Activated CD8-positive, alpha-beta memory T cell treated with anti-CD3 and anti-CD28 coated beads, Interleukin-2, amount 10 ng/mL, durations not matched to agents 7 days and 5 days (primary cell): ENCODE measurements around the gene FOXD4L1. TPM values are rescaled to one million over a fixed set of nuclear protein-coding genes. Genes with fewer than 3 reads are reported as not detected.
A peak's percentile ranks its signal among the peaks of the same experiment; 100 is the strongest.
"Not testable (repeated sequence)": the region's sequence is repeated elsewhere in the genome, so short reads cannot be mapped to it uniquely, and the experiment has no call there.

ENCODE experiments used
- ATAC-seq: fragments of 150-1000 bp; cut with Tn5 transposase; one replicate; pipeline ENCODE4 v1.10.0; 2021; ENCODE audit warnings: moderate library complexity
- CTCF ChIA-PET: fragments of 350-600 bp; sonication (Branson Sonifier 250); formaldehyde crosslinking; loops from one replicate; lab custom pipeline; 2021; ENCODE audit warnings: antibody characterized with exemption; lab: Charles Lee
- DNase-seq: peaks from one replicate; pipeline ENCODE4 v3.0.0-alpha.2; 2020
- H3K27ac Mint-ChIP-seq: one replicate; pipeline ENCODE4 v1.8.0; 2021; ENCODE audit warnings: mild to moderate bottlenecking, mixed read lengths
- H3K27me3 Mint-ChIP-seq: one replicate; pipeline ENCODE4 v1.8.0; 2021; ENCODE audit warnings: mixed read lengths
- H3K36me3 Mint-ChIP-seq: one replicate; pipeline ENCODE4 v1.8.0; 2021; ENCODE audit warnings: mild to moderate bottlenecking, mixed read lengths
- H3K4me1 Mint-ChIP-seq: one replicate; pipeline ENCODE4 v1.8.0; 2021; ENCODE audit warnings: mixed read lengths
- H3K4me3 Mint-ChIP-seq: one replicate; pipeline ENCODE4 v1.8.0; 2021; ENCODE audit warnings: mild to moderate bottlenecking, moderate library complexity, mixed read lengths
- H3K9me3 Mint-ChIP-seq: one replicate; pipeline ENCODE4 v1.8.0; 2022; ENCODE audit warnings: low read depth, mixed read lengths
- total RNA-seq, 2 experiments: library from RNA; stranded (reverse); gene quantifications; one replicate each; pipeline ENCODE4 v1.2.3, GENCODE V29; 2021

FOXD4L1 gene
- total RNA-seq, 2 experiments from 2014 or later: 0.23 to 0.47 TPM

DNA sequence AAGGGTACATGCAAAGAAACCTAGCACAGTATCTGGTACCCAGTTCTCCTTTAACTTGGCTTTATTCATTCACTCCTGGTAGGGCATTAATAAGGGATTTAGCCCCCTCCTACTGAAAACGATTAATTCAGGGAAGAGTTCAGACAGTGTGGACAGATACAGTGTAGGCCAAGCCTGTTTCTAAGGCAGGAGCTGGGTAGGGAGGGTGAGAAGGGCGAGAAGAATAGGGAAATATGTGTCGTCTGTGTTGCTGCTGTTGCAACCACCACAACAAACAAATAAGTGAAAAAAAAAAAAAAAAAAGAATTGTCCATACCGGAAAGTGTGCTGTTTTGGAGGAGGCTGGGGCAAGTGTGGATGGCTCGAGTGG is 42.4 kb downstream of the FOXD4L1 start:
- H3K36me3 Mint-ChIP-seq, H3K9me3 Mint-ChIP-seq, H3K27ac Mint-ChIP-seq, CTCF ChIA-PET, H3K4me1 Mint-ChIP-seq, DNase-seq: not testable (repeated sequence)
- peak; percentile 14 for ATAC-seq
- Mint-ChIP-seq H3K4me3 (peak overlapping the region; percentile 75), H3K27me3 (peaks cover 17% of the 10 kb centered on the region)

DNA sequence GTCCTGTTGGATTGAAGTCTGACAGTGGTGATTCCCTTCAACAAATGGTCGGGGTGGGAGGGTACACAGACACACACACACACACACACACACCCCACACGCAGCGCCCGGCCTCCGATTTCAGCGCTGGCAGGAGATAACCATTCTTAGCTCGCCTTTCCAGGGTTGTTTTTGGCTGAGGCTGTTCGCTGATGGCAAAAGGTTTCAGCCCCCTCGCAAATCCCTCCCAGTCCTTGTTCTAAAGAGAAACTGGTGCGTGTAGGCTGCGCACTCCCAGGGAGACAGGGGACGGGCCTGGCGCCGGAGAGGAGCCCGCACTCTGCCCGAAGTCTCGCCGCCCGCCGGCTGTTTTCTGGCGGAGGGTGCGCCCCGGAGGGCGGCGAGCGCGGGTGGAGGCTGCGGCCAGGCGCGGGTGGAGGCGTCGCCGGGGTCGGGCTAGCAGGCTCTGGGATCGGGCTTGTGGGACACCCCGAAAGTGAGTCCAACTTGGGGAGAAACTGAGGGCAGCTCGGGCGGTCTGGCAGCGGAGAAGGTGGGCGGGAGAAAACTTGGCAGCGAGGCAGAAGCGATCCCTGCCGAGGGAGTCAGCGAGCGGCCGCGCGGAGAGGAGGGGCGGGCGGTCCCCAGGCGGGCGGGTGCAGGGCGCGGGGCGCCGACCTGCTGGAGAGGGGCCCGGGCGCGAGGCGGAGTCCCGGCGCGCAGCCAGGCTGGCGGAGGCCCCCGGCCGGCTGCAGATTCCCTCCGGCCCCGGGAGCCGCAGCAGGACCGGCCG is 42.9 kb downstream of the FOXD4L1 start:
- peaks cover 17% of the 10 kb centered on the region for H3K27me3 Mint-ChIP-seq
- H3K27ac Mint-ChIP-seq, CTCF ChIA-PET: not testable (repeated sequence)

DNA sequence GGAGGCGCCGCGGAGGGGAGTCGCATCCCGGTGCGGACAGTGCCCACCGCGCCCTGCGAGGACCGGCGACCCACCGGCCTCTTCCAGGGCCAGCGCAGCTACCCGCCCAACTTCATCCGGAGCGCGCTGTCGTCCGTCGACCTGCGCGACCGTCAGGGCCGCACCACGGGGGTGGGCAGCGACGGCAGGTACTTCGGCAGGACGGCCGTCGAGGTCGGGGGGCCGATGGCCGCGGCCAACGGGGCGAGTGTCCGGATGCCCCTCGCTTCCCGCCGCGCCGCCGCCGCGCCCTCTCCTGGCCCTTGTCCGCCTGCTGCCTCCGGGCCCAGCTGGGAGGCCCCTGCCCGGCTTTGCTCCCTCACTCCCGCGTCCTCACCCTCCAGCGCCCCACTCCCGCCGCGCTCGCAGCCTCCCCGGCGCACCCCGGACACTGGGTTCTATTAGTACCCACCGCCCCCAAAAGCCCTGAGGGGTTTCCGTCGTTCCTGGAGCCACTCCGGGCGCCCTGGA is 43.6 kb downstream of the FOXD4L1 start:
- ATAC-seq: peak; percentile 54
- H3K36me3 Mint-ChIP-seq, CTCF ChIA-PET: not testable (repeated sequence)

More for the DNA sequence above, 42.9 kb downstream of the FOXD4L1 start:
- H3K9me3 Mint-ChIP-seq, H3K36me3 Mint-ChIP-seq, H3K4me1 Mint-ChIP-seq: not testable (repeated sequence)
- peak; percentile 75 for ATAC-seq
- DNase-seq: peak; percentile 39
- peak overlapping the region; percentile 75 for H3K4me3 Mint-ChIP-seq

DNA sequence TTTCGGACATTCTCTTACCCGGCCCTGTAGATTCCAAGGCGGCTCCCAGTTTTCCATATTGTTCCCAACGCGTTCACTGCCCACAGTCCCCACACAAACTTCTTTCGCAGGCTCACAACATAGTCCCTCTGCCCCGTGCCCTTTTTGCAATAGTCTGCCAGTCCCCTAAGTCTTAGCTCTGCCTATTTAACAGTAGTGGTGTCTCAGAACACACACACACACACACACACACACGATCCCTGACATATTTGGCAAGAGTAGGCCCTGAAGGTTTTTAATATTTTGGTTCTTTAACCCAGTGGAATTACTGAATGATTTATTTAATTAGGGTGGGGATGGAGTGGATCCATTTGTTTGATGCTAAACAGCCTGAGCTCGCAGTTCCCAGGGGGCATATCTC is 44.1 kb downstream of the FOXD4L1 start:
- Mint-ChIP-seq H3K4me3 (peak overlapping the region; percentile 70), H3K27me3 (peaks cover 17% of the 10 kb centered on the region)
- ATAC-seq, DNase-seq, CTCF ChIA-PET, H3K4me1 Mint-ChIP-seq, H3K27ac Mint-ChIP-seq, H3K36me3 Mint-ChIP-seq, H3K9me3 Mint-ChIP-seq: not testable (repeated sequence)

More for the DNA sequence above, 43.6 kb downstream of the FOXD4L1 start:
- H3K27ac Mint-ChIP-seq, DNase-seq, H3K4me1 Mint-ChIP-seq, H3K9me3 Mint-ChIP-seq: not testable (repeated sequence)
- peaks cover 17% of the 10 kb centered on the region for H3K27me3 Mint-ChIP-seq
- peak overlapping the region; percentile 70 for H3K4me3 Mint-ChIP-seq

Other genes starting within 250 kb of the FOXD4L1 start
- 1 to 10 TPM; 1.6 to 2.1 TPM for gene PAX8, start 219.7 kb upstream of the FOXD4L1 start, total RNA-seq
- 10 to 100 TPM; 45.9 to 53.8 TPM for gene ZNG1B, start 61.0 kb upstream of the FOXD4L1 start, total RNA-seq
- 10 to 100 TPM; 13.3 to 19.5 TPM for gene RABL2A, start 128.6 kb downstream of the FOXD4L1 start, total RNA-seq